Suprapubic skin (tissue), 4 donors: ENCODE data around the gene TMCC2. TPM values are rescaled to one million over a fixed set of nuclear protein-coding genes. Genes with fewer than 3 reads are reported as not detected.

Experiments
- DNase-seq, 2 donors: peaks; one replicate each; pipeline ENCODE4 v3.0.0-alpha.2; 2019; ENCODE audit warnings: low spot score in 2 of 2
- H3K27ac ChIP-seq: fragments of 200-600 bp; sonication (generic); one replicate; pipeline ENCODE4 v1.5.1; 2019
- H3K27me3 ChIP-seq: fragments of 200-600 bp; sonication (generic); one replicate; pipeline ENCODE4 v1.5.1; 2019
- H3K36me3 ChIP-seq: fragments of 200-600 bp; sonication (generic); one replicate; pipeline ENCODE4 v1.5.1; 2019
- H3K4me1 ChIP-seq: fragments of 200-600 bp; sonication (generic); one replicate; pipeline ENCODE4 v1.5.1; 2019
- H3K4me3 ChIP-seq: fragments of 200-600 bp; sonication (generic); one replicate; pipeline ENCODE4 v1.5.1; 2019; ENCODE audit warnings: mild to moderate bottlenecking
- H3K9me3 ChIP-seq: fragments of 200-600 bp; sonication (generic); one replicate; pipeline ENCODE4 v1.5.1; 2019
- CTCF ChIP-seq, 2 donors: fragments of 200-600 bp in 1 of 2; fragments of 450-650 bp in 1 of 2; sonication (generic) in 1 of 2; IDR thresholded peaks; one replicate each; pipeline ENCODE4 v1.5.1; 2016 to 2019; ENCODE audit warnings: antibody characterized with exemption in 2 of 2, mild to moderate bottlenecking in 1 of 2, moderate library complexity in 1 of 2
- EP300 ChIP-seq: sonication (generic); formaldehyde crosslinking; IDR thresholded peaks from one replicate; pipeline ENCODE4 v1.6.1; 2017; ENCODE audit warnings: antibody characterized with exemption
- POLR2A ChIP-seq, 2 donors: fragments of 450-650 bp; IDR thresholded peaks; one replicate each; pipeline ENCODE4 v1.6.1; 2017; ENCODE audit warnings: antibody characterized with exemption in 2 of 2, mild to moderate bottlenecking in 2 of 2, moderate library complexity in 2 of 2
- POLR2AphosphoS5 ChIP-seq, 3 donors: sonication (generic); formaldehyde crosslinking; IDR thresholded peaks; one replicate each; pipeline ENCODE4 v1.6.1; 2017; ENCODE audit warnings: antibody characterized with exemption in 3 of 3
- WGBS: methylation state at CpG from one replicate; pipeline ENCODE4 v1.1.5; 2018; 5-methylcytosine and 5-hydroxymethylcytosine counted together
- total RNA-seq, 4 donors: library from RNA; depleted of rRNA; stranded (reverse); fragments of >200 nt; gene quantifications; one replicate each; pipeline ENCODE4 v1.1.0, GENCODE V29; 2016

TMCC2 gene
- total RNA-seq, 4 donors from 2014 or later: 3.1 to 4.3 (median 4.1) TPM

- Histone ChIP-seq H3K27ac (no peak overlapping the region), H3K4me3 (no peak overlapping the region), H3K4me1 (peaks cover 30% of the 10 kb centered on the region), H3K27me3 (no peaks in the 10 kb centered on the region), H3K9me3 (no peaks in the 10 kb centered on the region), H3K36me3 (no peaks in the 10 kb centered on the region)
- no peak for DNase-seq
- TF ChIP-seq CTCF (IDR thresholded peaks at IDR 0.05) (no peak), POLR2A (IDR thresholded peaks at IDR 0.05) (no peak), EP300 (no peak), POLR2AphosphoS5 (IDR thresholded peaks at IDR 0.05) (no peak)
These were observed 22.7 kb upstream of the TMCC2 start for GRCh38 chr1:205205055-205205454.

GRCh38 chr1:205208811-205209210 lies 18.9 kb upstream of the TMCC2 start:
- Histone ChIP-seq H3K4me3 (no peak overlapping the region), H3K9me3 (no peaks in the 10 kb centered on the region), H3K27ac (no peak overlapping the region), H3K27me3 (no peaks in the 10 kb centered on the region), H3K4me1 (peaks cover 30% of the 10 kb centered on the region), H3K36me3 (no peaks in the 10 kb centered on the region)
- TF ChIP-seq POLR2A (IDR thresholded peaks at IDR 0.05) (no peak), EP300 (no peak), POLR2AphosphoS5 (IDR thresholded peaks at IDR 0.05) (no peak)
- DNase-seq: no peak
- WGBS: 94% methylated on average over 3 of the region's 3 CpGs

- WGBS: under 1% methylated on average over 30 of the region's 31 CpGs
- no peaks in the 10 kb centered on the region for H3K9me3 ChIP-seq
- peaks cover 28% of the 10 kb centered on the region for H3K4me1 ChIP-seq
- H3K4me3 ChIP-seq: peak overlapping the region; percentile 89
- no peaks in the 10 kb centered on the region for H3K36me3 ChIP-seq
- no peak for TF ChIP-seq CTCF (IDR thresholded peaks at IDR 0.05)
- no peak for TF ChIP-seq POLR2AphosphoS5 (IDR thresholded peaks at IDR 0.05)
- TF ChIP-seq POLR2A (IDR thresholded peaks at IDR 0.05): no peak
- TF ChIP-seq EP300: no peak
- peak overlapping the region; percentile 96 for H3K27ac ChIP-seq
- DNase-seq: peak in 1 of 2 donors; percentile 74
- H3K27me3 ChIP-seq: no peaks in the 10 kb centered on the region
These were observed 17.0 kb upstream of the TMCC2 start for GRCh38 chr1:205210756-205211168.

DNA sequence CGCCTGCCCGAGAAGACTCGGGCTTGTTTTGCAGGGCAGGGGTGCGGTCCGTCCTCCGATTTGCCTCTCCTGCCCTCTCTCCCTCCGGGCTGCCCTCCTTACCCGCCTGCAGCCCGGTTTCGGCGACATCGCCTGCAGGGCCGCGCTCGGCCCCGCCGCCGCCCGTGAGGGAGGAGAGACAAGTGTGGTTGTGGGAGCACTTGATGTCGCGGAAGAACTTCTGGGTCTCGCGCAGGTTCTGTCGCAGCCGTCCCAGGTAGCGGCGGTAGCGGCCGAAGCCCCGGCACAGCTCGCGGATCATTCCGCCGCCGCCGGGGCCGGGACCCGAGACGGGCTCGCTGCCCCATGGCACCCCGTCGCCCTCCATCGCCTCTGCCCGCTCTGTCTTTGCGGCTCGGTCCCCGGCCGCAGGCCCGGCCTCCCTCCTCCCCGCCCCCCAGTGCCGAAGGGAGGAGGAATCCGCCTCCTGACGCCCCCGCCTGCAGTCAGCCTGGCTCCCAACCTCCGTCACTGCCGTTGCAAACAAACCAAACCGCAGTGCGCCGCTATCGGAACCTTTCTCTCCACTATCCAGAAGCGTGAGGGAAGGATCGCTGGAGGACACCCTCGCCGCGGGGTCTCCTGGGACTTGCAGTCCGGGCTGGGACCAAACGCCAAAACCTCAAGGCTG lies 16.4 kb upstream of the TMCC2 start, which contains the start of gene DSTYK:
DSTYK (minus strand) TSS at position 534 of the 670 bp plus-strand sequence; CDS start at position 367, 167 bp downstream.
- no peaks in the 10 kb centered on the region for H3K9me3 ChIP-seq
- peak; percentile 97 to 98 for DNase-seq
- H3K36me3 ChIP-seq: no peaks in the 10 kb centered on the region
- H3K27ac ChIP-seq: peak within 1 kb of the TSS; percentile 96
- TF ChIP-seq POLR2A (IDR thresholded peaks at IDR 0.05) (peak in 1 of 2 donors; percentile 55), POLR2AphosphoS5 (IDR thresholded peaks at IDR 0.05) (peak in 2 of 3 donors; percentile 55 to 86), CTCF (IDR thresholded peaks at IDR 0.05) (no peak), EP300 (no peak)
- H3K4me1 ChIP-seq: peaks cover 28% of the 10 kb centered on the region
- peak within 1 kb of the TSS; percentile 89 for H3K4me3 ChIP-seq
- 0% methylated on average over 31 of the region's 67 CpGs for WGBS
- no peaks in the 10 kb centered on the region for H3K27me3 ChIP-seq

DNA sequence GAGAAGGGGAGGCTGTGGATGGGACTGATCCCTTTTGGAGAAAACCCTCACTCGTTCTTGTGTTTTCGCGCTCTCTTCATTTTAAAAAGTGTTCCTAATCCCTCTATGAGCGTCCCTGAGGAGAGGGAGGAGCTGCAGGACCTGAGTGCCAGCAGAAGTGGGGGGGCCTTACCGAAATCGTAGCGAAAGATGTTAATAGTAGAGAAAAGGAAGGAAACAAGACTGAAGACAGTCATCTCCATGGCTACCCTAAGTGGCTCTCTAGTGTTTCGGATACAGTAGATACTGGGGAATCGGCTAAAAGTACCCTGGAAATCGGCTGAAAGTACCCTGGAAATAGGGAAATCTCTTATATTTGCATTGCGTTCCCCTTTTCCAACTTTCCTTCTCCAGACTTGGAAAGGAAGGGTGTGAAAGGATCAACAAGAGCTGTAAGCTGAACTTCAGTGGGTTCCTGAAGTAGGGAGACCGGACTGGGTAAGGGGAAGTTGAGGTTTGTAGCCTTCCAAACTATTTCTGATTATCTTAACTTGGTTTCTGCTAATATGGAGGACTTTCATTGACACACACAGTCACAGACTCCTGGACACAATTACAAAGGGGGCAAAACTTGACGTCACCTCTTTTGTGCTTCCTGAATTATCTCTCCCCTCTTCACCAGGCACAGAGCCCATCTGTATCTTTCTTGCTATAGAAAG lies 15.8 kb upstream of the TMCC2 start:
- peak overlapping the region; percentile 89 for H3K4me3 ChIP-seq
- WGBS: 46% methylated on average over 13 of the region's 13 CpGs
- peak overlapping the region; percentile 96 for H3K27ac ChIP-seq
- no peaks in the 10 kb centered on the region for H3K36me3 ChIP-seq
- no peaks in the 10 kb centered on the region for H3K27me3 ChIP-seq
- no peak for TF ChIP-seq POLR2AphosphoS5 (IDR thresholded peaks at IDR 0.05)
- H3K4me1 ChIP-seq: peaks cover 28% of the 10 kb centered on the region
- no peak for DNase-seq
- H3K9me3 ChIP-seq: no peaks in the 10 kb centered on the region

- no peak overlapping the region for H3K4me3 ChIP-seq
- no peaks in the 10 kb centered on the region for H3K36me3 ChIP-seq
- H3K27ac ChIP-seq: no peak overlapping the region
- DNase-seq: no peak
- peaks cover 13% of the 10 kb centered on the region for H3K4me1 ChIP-seq
- no peaks in the 10 kb centered on the region for H3K27me3 ChIP-seq
- H3K9me3 ChIP-seq: no peaks in the 10 kb centered on the region
- WGBS: 75% methylated on average over 1 of the region's 1 CpG
- TF ChIP-seq POLR2A (IDR thresholded peaks at IDR 0.05) (no peak), EP300 (no peak), POLR2AphosphoS5 (IDR thresholded peaks at IDR 0.05) (no peak), CTCF (IDR thresholded peaks at IDR 0.05) (no peak)
These were observed 13.0 kb upstream of the TMCC2 start for GRCh38 chr1:205214756-205215155.
